K562 (cell line): ENCODE results near the gene RNF112. TPM values are rescaled to one million over a fixed set of nuclear protein-coding genes. Genes with fewer than 3 reads are reported as not detected.

Source experiments
- BCL6 ChIP-seq: fragments of 250-450 bp; sonication (Bioruptor Pico); IDR thresholded peaks from 2 replicates; pipeline ENCODE4 v1.4.0; 2020
- CBX1 ChIP-seq: sonication (generic); IDR thresholded peaks from 2 replicates; pipeline ENCODE4 v1.6.1; 2016; ENCODE audit warnings: antibody characterized with exemption, low read depth, mild to moderate bottlenecking
- ETV1 ChIP-seq: fragments of 450-650 bp; conservative IDR thresholded peaks from 2 replicates; pipeline ENCODE4 v1.6.1; 2016; ENCODE audit warnings: missing genetic modification characterization, control low read depth, low read depth, missing compliant biosample characterization
- IRF9 ChIP-seq: fragments of 450-650 bp; IDR thresholded peaks from 2 replicates; pipeline ENCODE4 v1.6.1; 2016; ENCODE audit warnings: missing biosample characterization, missing genetic modification characterization
- JUND ChIP-seq, 2 experiments: IDR thresholded peaks; 2 replicates in 1 of 2; 3 replicates in 1 of 2; pipeline ENCODE4 v1.6.1; 2011; ENCODE audit warnings: borderline replicate concordance in 2 of 2, low read depth in 2 of 2, low read length in 2 of 2, improper control_type of control experiment in 1 of 2, missing biosample characterization in 1 of 2, missing genetic modification characterization in 1 of 2, missing genetic modification reagents in 1 of 2
- KAT2B ChIP-seq: IDR thresholded peaks from one replicate; pipeline ENCODE4 v1.6.1; 2012; ENCODE audit warnings: low read depth, mild to moderate bottlenecking, control low read depth, inconsistent platforms, low read length, moderate library complexity
- KAT7 ChIP-seq: sonication (generic); formaldehyde crosslinking; IDR thresholded peaks from 2 replicates; pipeline ENCODE4 v1.8.0; 2022; ENCODE audit warnings: missing genetic modification reagents, mild to moderate bottlenecking, borderline replicate concordance
- KLF6 ChIP-seq: fragments of 250-450 bp; sonication (Bioruptor Pico); IDR thresholded peaks from 2 replicates; pipeline ENCODE4 v1.4.0; 2020; ENCODE audit warnings: mild to moderate bottlenecking, moderate library complexity, borderline replicate concordance
- NUFIP1 ChIP-seq: fragments of 450-650 bp; IDR thresholded peaks from 2 replicates; pipeline ENCODE4 v1.6.1; 2018; ENCODE audit not compliant: partially characterized antibody
- POLR2G ChIP-seq: fragments of 200-400 bp; formaldehyde crosslinking; IDR thresholded peaks from 2 replicates; pipeline ENCODE4 v1.6.1; 2017; ENCODE audit warnings: low read depth, mild to moderate bottlenecking, antibody characterized with exemption, low read length, moderate library complexity
- RAD51 ChIP-seq: fragments of 450-650 bp; IDR thresholded peaks from 2 replicates; pipeline ENCODE4 v1.7.1; 2016; ENCODE audit warnings: low read depth, mild to moderate bottlenecking, borderline replicate concordance
- SETDB1 ChIP-seq: IDR thresholded peaks from one replicate; pipeline ENCODE4 v1.6.1; 2012; ENCODE audit warnings: low read length, control low read depth, inconsistent platforms
- SIN3A ChIP-seq, 2 experiments: fragments of 150-350 bp in 1 of 2; IDR thresholded peaks; 2 replicates each; pipeline ENCODE4 v1.6.1; 2011 to 2016; ENCODE audit warnings: borderline replicate concordance in 2 of 2, low read depth in 2 of 2, low read length in 2 of 2, mild to moderate bottlenecking in 2 of 2, moderate library complexity in 2 of 2; ENCODE audit not compliant: control insufficient read depth in 1 of 2
- SPI1 ChIP-seq: IDR thresholded peaks from 2 replicates; pipeline ENCODE4 v1.6.1; 2011; ENCODE audit warnings: low read depth, low read length, control low read depth, borderline replicate concordance
- STAG1 ChIP-seq: sonication (generic); formaldehyde crosslinking; IDR thresholded peaks from 2 replicates; pipeline ENCODE4 v1.5.0; 2020; ENCODE audit warnings: missing genetic modification reagents, borderline replicate concordance
- TRIM28 ChIP-seq: fragments of 450-650 bp; IDR thresholded peaks from 2 replicates; pipeline ENCODE4 v1.6.1; 2017
- ZC3H4 ChIP-seq: sonication (generic); formaldehyde crosslinking; IDR thresholded peaks from 2 replicates; pipeline ENCODE4 v1.9.0; 2021; ENCODE audit warnings: missing genetic modification reagents, borderline replicate concordance
- ZNF282 ChIP-seq: sonication (generic); formaldehyde crosslinking; IDR thresholded peaks from 2 replicates; pipeline ENCODE4 v1.8.1; 2023; ENCODE audit warnings: missing genetic modification reagents
- ZNF436 ChIP-seq: fragments of 250-450, 450-650 bp; sonication (Bioruptor Pico); formaldehyde crosslinking; IDR thresholded peaks from 2 replicates; pipeline ENCODE4 v1.7.0; 2020; ENCODE audit warnings: mild to moderate bottlenecking
- ZNF561 ChIP-seq: fragments of 450-650 bp; formaldehyde crosslinking; conservative IDR thresholded peaks from 2 replicates; pipeline ENCODE4 v1.4.0; 2020; ENCODE audit warnings: mild to moderate bottlenecking, moderate library complexity
- ZNF766 ChIP-seq: fragments of 200-800 bp; sonication (Bioruptor generic); conservative IDR thresholded peaks from 2 replicates; pipeline ENCODE4 v1.6.1; 2016; ENCODE audit warnings: missing genetic modification characterization, missing compliant biosample characterization
- ZNF780A ChIP-seq: fragments of 250-450 bp; sonication (Bioruptor Pico); IDR thresholded peaks from 2 replicates; pipeline ENCODE4 v1.5.0; 2021; ENCODE audit warnings: mild to moderate bottlenecking
- polyA plus RNA-seq, 8 experiments: library from polyadenylated mRNA; depleted of rRNA in 4 of 8; stranded (reverse) in 5 of 8; unstranded in 3 of 8; fragments of >200 nt; fragmentation: Nextera tagmentation in 2 of 8; fragmentation: Illumina TruSeq in 1 of 8; extraction: Ambion mirVana in 2 of 8; extraction: Trizol in 1 of 8; gene quantifications; 2 replicates each; pipeline versions ENCODE4 v1.2.1 to v1.2.3, GENCODE V29; 2011 to 2014; ENCODE audit warnings: inconsistent platforms in 1 of 8, missing spikeins in 1 of 8
- total RNA-seq, 7 experiments: library from RNA; depleted of rRNA in 6 of 7; stranded (reverse); fragments of >200 nt in 6 of 7; fragmentation: Illumina TruSeq in 2 of 7; extraction: Trizol in 2 of 7; gene quantifications; 2 replicates each; pipeline versions ENCODE4 v1.2.1 to v1.2.3, GENCODE V29; 2011 to 2021; ENCODE audit warnings: low replicate concordance in 1 of 7
- TF ChIP-seq, protein P1 (sequence below): fragments of 250-450 bp; sonication (Bioruptor Pico); IDR thresholded peaks from 2 replicates; pipeline ENCODE4 v1.8.0; 2022; ENCODE audit warnings: moderate library complexity, mild to moderate bottlenecking, inconsistent platforms
- TF ChIP-seq, protein P2 (sequence below), 2 experiments: IDR thresholded peaks in 1 of 2; conservative IDR thresholded peaks in 1 of 2; 2 replicates each; pipeline ENCODE4 v1.6.1; 2016; ENCODE audit warnings: low read depth in 2 of 2, mild to moderate bottlenecking in 1 of 2, missing compliant biosample characterization in 1 of 2, missing genetic modification characterization in 1 of 2, moderate library complexity in 1 of 2

RNF112 gene
- total and polyA plus RNA-seq, 9 of the 15 experiments (the other 6 are each of a cell fraction or from before 2014, with no cell fraction given), result 0.05 TPM; not detected in 8

DNA sequence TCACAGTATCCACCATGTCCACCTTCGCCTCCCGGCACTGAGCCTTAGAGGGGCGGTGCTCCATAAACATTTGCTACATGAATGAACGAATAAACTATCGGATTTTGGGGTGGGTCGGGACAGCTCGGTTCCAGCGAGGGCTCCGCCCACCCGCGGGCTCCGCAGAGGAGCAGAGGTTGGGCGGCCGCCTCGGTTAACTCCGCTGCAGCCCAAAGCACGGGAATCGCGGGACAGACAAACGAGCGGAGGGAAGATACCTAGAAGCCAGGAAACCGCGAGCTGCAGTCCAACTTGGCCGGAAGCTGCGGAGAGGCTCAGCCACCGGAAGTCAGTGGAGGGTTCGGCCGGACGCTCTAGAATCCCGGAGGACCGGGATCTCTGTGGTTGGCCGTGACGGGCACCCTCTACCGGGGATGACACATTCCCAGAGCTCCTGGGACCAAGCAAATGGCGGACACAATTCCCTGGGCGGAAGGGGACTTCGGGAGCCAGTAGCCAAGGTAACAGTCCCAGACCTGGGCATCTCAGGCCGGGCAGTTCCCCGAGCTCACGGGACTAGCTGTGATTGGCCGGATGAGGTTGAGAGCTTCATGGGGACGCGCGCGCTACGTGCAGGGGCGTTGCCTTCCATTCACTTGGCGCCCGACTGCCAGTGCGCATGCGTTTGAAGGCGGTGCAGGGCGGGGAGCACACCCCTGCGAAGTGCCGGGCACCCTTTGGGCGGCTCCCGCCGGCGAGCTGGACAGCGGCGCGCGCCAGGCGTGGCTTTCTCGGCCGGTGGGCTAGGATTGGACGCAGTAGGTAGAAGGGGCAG lies 33.2 kb upstream of the RNF112 start (continued):
- no peak for TF ChIP-seq ZNF282 (CRISPR knock-in tag)
- no peak for TF ChIP-seq STAG1
- TF ChIP-seq KLF6 (CRISPR knock-in tag), result no peak
- TF ChIP-seq KAT7 (CRISPR knock-in tag), result no peak
- TF ChIP-seq, protein P1, sequence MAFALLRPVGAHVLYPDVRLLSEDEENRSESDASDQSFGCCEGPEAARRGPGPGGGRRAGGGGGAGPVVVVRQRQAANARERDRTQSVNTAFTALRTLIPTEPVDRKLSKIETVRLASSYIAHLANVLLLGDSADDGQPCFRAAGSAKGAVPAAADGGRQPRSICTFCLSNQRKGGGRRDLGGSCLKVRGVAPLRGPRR (CRISPR knock-in tag), result no peak
- TF ChIP-seq IRF9 (tag), result no peak
- peak; percentile 30; the same call in 1 of the 2 replicates for TF ChIP-seq JUND (IDR thresholded peaks at IDR 0.05; ENCODE audit: borderline replicate concordance, low read depth, low read length)
- TF ChIP-seq JUND (tag; IDR thresholded peaks at IDR 0.05; ENCODE audit: borderline replicate concordance, low read depth, low read length), result no peak
- 0 out of 2 replicates have a peak, but pooled peaks have one; percentile 3 for TF ChIP-seq SPI1
- no peak for TF ChIP-seq NUFIP1
- no peak for TF ChIP-seq CBX1
- peak in 1 of 2 experiments; percentile 25; a peak in 1 of 4 replicates for TF ChIP-seq SIN3A (IDR thresholded peaks at IDR 0.05; ENCODE audit: borderline replicate concordance in 2 of 2, control insufficient read depth in 1 of 2, low read depth in 2 of 2, low read length in 2 of 2)
- no peak for TF ChIP-seq SETDB1
- TF ChIP-seq POLR2G, result peak; percentile 87
- TF ChIP-seq, protein P2, sequence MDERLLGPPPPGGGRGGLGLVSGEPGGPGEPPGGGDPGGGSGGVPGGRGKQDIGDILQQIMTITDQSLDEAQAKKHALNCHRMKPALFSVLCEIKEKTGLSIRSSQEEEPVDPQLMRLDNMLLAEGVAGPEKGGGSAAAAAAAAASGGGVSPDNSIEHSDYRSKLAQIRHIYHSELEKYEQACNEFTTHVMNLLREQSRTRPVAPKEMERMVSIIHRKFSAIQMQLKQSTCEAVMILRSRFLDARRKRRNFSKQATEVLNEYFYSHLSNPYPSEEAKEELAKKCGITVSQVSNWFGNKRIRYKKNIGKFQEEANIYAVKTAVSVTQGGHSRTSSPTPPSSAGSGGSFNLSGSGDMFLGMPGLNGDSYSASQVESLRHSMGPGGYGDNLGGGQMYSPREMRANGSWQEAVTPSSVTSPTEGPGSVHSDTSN (CRISPR knock-in tag; IDR thresholded peaks at IDR 0.05; ENCODE audit: low read depth), result no peak
- TF ChIP-seq, protein P2 (tag; conservative IDR thresholded peaks at IDR 0.05; ENCODE audit: low read depth), result no peak
- no peak for TF ChIP-seq BCL6 (CRISPR knock-in tag)
- no peak for TF ChIP-seq ZNF436 (CRISPR knock-in tag)
- TF ChIP-seq ZNF766, result no peak
- TF ChIP-seq ZNF561 (CRISPR knock-in tag), result no peak
- peak; percentile 11 for TF ChIP-seq KAT2B
- peak; percentile 71 for TF ChIP-seq ETV1 (tag)
- TF ChIP-seq ZC3H4 (CRISPR knock-in tag), result no peak
- no peak for TF ChIP-seq TRIM28
- no peak for TF ChIP-seq ZNF780A (CRISPR knock-in tag)
- no peak for TF ChIP-seq RAD51
